RWPE2 (cell line): Measurements from ENCODE around the gene DNMT3A.

Experiments used
- ATAC-seq: fragments of 200-7000 bp; cut with Tn5 transposase; 3 replicates; pipeline ENCODE4 v1.9.1; 2021; ENCODE audit warnings: low read depth
- DNase-seq: peaks from one replicate; pipeline ENCODE4 v3.0.0-alpha.2; 2020; ENCODE audit warnings: low spot score
- H3K27ac ChIP-seq: fragments of 450-650 bp; 2 replicates; pipeline ENCODE4 v1.5.1; 2017; ENCODE audit warnings: mild to moderate bottlenecking; ENCODE audit not compliant: poor library complexity, severe bottlenecking
- H3K27me3 ChIP-seq: fragments of 250-450 bp; sonication (Bioruptor Pico); 2 replicates; pipeline ENCODE4 v1.5.1; 2021; ENCODE audit warnings: mild to moderate bottlenecking, moderate library complexity; ENCODE audit not compliant: insufficient read depth, poor library complexity, severe bottlenecking
- H3K36me3 ChIP-seq: fragments of 250-450 bp; sonication (Bioruptor Pico); 2 replicates; pipeline ENCODE4 v1.5.1; 2020; ENCODE audit warnings: low read depth, mild to moderate bottlenecking, moderate library complexity
- H3K4me1 ChIP-seq: fragments of 250-450 bp; sonication (Bioruptor Pico); 2 replicates; pipeline ENCODE4 v1.5.1; 2021; ENCODE audit warnings: mild to moderate bottlenecking, moderate library complexity; ENCODE audit not compliant: insufficient read depth, poor library complexity, severe bottlenecking
- H3K4me3 ChIP-seq: fragments of 250-450 bp; sonication (Bioruptor Pico); 2 replicates; pipeline ENCODE4 v1.5.1; 2021; ENCODE audit warnings: mild to moderate bottlenecking, moderate library complexity; ENCODE audit not compliant: severe bottlenecking
- H3K9me3 ChIP-seq: fragments of 250-450 bp; sonication (Bioruptor Pico); 2 replicates; pipeline ENCODE4 v1.5.1; 2021; ENCODE audit warnings: mild to moderate bottlenecking, moderate library complexity; ENCODE audit not compliant: severe bottlenecking
- TF ChIP-seq, protein P1 (sequence below): fragments of 450-650 bp; IDR thresholded peaks from one replicate; pipeline ENCODE4 v1.5.1; 2017; ENCODE audit warnings: mild to moderate bottlenecking, moderate library complexity; ENCODE audit not compliant: poor library complexity, severe bottlenecking

Gene DNMT3A

DNA sequence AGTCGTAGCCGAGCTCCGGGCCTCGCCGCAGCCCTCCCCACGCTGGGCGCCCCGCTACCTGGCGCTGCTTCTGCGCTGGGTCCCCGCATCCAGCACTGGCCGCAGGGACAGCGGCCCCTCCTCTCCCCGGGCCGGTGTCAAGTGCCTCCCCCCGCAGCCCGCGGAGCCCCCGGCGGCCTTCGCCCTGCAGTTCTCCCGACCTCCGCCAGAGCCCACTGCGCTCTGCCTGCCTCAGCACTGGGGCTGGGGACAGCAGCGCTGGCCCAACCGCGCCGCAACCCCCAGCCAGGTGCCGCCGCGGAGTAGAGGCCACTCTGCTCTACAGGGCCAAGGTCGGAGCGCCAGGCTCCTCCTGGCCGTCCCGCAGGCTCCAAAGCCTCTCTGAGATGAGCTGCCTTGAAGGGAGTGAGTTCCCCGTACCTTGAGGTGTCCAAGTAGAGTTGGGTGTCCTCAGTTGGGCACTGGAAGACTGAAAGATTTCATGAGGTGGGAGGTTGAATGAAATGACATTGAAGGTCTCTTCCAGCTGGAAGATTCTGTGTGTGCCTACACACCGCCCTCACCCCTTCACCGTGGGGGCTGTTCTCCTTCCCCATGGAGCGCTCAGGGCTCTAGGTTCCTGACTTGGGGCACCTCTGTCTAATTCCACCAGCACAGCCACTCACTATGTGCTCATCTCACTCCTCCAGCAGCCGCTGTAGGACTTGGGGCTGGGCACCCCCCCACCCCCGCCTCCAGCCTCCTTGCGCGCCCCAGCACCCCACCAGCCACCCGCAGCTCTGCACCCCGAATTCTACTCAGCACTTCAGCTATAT lies 854 bp upstream of the DNMT3A start:
- DNase-seq, result no peak
- Histone ChIP-seq H3K4me1 (peaks cover 4% of the 10 kb centered on the region), H3K36me3 (no peaks in the 10 kb centered on the region), H3K4me3 (peak overlapping the region; percentile 83), H3K27ac (peak overlapping the region; percentile 10), H3K27me3 (no peaks in the 10 kb centered on the region), H3K9me3 (no peaks in the 10 kb centered on the region)
- TF ChIP-seq, protein P1, sequence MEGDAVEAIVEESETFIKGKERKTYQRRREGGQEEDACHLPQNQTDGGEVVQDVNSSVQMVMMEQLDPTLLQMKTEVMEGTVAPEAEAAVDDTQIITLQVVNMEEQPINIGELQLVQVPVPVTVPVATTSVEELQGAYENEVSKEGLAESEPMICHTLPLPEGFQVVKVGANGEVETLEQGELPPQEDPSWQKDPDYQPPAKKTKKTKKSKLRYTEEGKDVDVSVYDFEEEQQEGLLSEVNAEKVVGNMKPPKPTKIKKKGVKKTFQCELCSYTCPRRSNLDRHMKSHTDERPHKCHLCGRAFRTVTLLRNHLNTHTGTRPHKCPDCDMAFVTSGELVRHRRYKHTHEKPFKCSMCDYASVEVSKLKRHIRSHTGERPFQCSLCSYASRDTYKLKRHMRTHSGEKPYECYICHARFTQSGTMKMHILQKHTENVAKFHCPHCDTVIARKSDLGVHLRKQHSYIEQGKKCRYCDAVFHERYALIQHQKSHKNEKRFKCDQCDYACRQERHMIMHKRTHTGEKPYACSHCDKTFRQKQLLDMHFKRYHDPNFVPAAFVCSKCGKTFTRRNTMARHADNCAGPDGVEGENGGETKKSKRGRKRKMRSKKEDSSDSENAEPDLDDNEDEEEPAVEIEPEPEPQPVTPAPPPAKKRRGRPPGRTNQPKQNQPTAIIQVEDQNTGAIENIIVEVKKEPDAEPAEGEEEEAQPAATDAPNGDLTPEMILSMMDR, result peak; percentile 87
- ATAC-seq, result peak; percentile 86

DNA sequence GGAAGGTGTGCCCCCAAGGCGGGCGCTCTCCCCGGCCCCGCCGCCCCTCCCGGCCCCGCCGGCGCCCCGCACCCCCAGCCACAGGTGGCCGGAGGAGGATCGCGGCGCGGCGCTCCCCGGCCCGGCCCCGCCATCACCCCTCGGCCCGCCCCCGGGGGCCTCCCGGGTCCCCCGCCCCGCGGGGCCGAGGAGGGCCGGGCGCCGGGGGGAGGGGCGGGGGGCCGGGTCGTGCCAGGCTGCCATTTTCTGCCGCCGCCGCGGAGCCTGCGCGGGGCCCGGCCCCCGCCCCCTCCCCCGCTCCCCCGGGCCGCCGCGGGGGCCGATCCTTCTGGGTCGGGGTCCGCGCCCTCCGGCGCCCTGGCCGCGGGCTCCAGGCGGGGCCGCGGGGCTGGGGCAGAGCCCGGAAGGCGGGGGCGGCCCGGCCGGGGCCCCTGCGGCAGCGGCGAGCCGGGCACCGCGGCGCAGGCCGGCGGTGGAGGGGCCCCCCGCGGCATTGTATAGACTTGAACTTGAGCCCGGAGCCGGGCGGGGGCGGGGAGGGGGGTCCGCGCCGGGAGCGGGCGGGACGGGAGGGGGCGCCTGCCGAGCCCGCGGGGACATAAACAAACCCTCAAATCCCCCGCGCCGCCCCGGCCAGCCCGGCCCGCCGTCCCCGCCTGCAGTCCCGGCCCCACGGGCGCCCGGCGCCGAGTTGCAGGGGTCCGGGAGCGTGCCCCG lies 556 bp downstream of the DNMT3A start:
- ATAC-seq (no peak), DNase-seq (no peak)
- TF ChIP-seq, protein P1, result no peak
- Histone ChIP-seq H3K9me3 (no peaks in the 10 kb centered on the region), H3K27me3 (no peaks in the 10 kb centered on the region), H3K4me1 (no peaks in the 10 kb centered on the region), H3K4me3 (peak overlapping the region; percentile 83), H3K27ac (peak overlapping the region; percentile 10), H3K36me3 (no peaks in the 10 kb centered on the region)

DNA sequence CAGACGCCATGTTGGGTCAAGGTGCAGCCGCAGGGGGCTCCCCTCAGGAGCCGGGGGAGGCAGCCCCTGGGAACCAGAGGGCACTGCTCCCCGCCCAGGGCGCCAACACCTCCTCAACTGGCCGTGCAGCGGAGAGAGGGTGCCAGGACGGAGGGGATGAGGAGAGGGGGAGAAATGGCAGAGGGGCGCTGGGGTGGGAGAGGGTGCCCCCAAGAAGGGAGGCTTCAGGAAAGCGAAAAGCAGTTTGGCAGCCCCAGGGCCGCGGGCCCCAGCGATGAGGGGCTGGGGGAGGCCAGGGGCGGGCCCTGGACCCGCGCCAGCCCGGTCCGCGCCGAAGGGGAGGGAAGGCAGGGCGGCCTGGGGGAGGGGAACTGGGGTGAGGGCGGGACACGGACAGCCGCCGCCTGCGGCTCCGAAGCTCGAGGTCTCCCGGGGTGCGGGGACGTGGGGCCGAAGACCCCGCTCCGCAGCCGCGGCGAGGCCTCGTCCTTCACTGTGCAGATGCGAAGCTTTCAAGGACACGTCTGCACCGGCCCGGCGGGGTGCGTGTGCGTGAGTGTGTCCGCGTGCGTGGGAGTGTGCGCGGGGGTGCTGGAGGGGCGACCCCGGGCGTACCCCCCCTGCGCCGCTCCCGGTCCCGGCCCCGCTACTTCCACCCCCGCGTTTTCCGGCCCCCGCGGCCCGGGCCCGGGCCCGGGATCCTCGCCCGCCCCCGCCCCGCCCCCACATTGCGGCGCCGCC lies 1.4 kb downstream of the DNMT3A start:
- Histone ChIP-seq H3K4me3 (peak overlapping the region; percentile 83), H3K4me1 (no peaks in the 10 kb centered on the region), H3K27ac (no peak overlapping the region), H3K9me3 (no peaks in the 10 kb centered on the region), H3K36me3 (no peaks in the 10 kb centered on the region), H3K27me3 (no peaks in the 10 kb centered on the region)
- ATAC-seq, result no peak
- TF ChIP-seq, protein P1, result no peak
- DNase-seq, result no peak

DNA sequence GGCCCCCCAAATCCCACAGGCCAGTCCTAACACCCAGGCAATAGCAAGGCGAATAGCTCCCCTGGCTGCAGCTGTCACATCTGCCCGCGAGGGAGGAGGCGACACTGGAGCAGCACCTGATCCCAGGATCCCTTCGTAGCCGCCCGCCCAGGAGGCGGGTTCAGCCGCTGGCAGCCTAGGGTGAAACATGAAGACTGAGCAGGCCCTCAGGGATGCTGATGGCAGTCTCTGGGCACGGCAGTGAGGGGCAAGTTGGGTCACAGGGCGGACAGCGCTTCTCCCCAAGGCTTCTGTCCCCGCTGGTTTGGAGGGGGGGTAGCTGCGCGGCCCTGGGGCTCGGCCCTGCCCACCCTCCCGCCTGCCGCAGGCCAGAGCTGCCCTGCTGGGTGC lies 1.9 kb downstream of the DNMT3A start:
- Histone ChIP-seq H3K27ac (no peak overlapping the region), H3K4me1 (no peaks in the 10 kb centered on the region), H3K4me3 (no peak overlapping the region), H3K36me3 (no peaks in the 10 kb centered on the region), H3K27me3 (no peaks in the 10 kb centered on the region), H3K9me3 (no peaks in the 10 kb centered on the region)
- no peak for ATAC-seq
- no peak for DNase-seq
- TF ChIP-seq, protein P1, result no peak
